Activated CD8-positive, alpha-beta T cell treated with anti-CD3 and anti-CD28 coated beads for 36 hours (primary cell): Measurements from ENCODE around the gene KICS2. TPM values are rescaled to one million over a fixed set of nuclear protein-coding genes. Genes with fewer than 3 reads are reported as not detected.

Source experiments
- ATAC-seq: fragments of 200-7000 bp; cut with Tn5 transposase; one replicate; pipeline ENCODE4 v1.10.0; 2021; ENCODE audit warnings: mild to moderate bottlenecking, moderate library complexity
- CTCF ChIA-PET: fragments of 350-600 bp; sonication (Branson Sonifier 250); formaldehyde crosslinking; loops from one replicate; lab custom pipeline; 2021; ENCODE audit warnings: antibody characterized with exemption; lab: Charles Lee
- POLR2A ChIA-PET: fragments of 350-600 bp; sonication (Branson Sonifier 250); formaldehyde crosslinking; loops from one replicate; lab custom pipeline; 2021; ENCODE audit warnings: antibody characterized with exemption; lab: Charles Lee
- DNase-seq: peaks from one replicate; pipeline ENCODE4 v3.0.0-alpha.2; 2020
- H3K27ac Mint-ChIP-seq: one replicate; pipeline ENCODE4 v1.8.0; 2021; ENCODE audit warnings: mild to moderate bottlenecking, mixed read lengths
- H3K27me3 Mint-ChIP-seq: one replicate; pipeline ENCODE4 v1.8.0; 2021; ENCODE audit warnings: mixed read lengths
- H3K36me3 Mint-ChIP-seq: one replicate; pipeline ENCODE4 v1.8.0; 2021; ENCODE audit warnings: low read depth, mixed read lengths
- H3K4me1 Mint-ChIP-seq: one replicate; pipeline ENCODE4 v1.8.0; 2021; ENCODE audit warnings: low read depth, mixed read lengths
- H3K4me3 Mint-ChIP-seq: one replicate; pipeline ENCODE4 v1.8.0; 2021; ENCODE audit warnings: mild to moderate bottlenecking, moderate library complexity, mixed read lengths
- H3K9me3 Mint-ChIP-seq: one replicate; pipeline ENCODE4 v1.8.0; 2021; ENCODE audit warnings: mixed read lengths
- CTCF ChIP-seq: fragments of 200-600 bp; IDR thresholded peaks from one replicate; pipeline ENCODE4 v1.8.0; 2022; ENCODE audit warnings: antibody characterized with exemption, mild to moderate bottlenecking
- intact Hi-C: fragments of 100-400 bp; cut with micrococcal nuclease; formaldehyde crosslinking; loops from one replicate; pipeline ENCODE4 v1.10.0; 2022
- total RNA-seq, 2 experiments: library from RNA; stranded (reverse); gene quantifications; one replicate each; pipeline ENCODE4 v1.2.3, GENCODE V29; 2021

The KICS2 gene
- total RNA-seq, 2 experiments from 2014 or later: 16.6 to 19.7 TPM

GRCh38 chr12:64194333-64195149 lies 27.6 kb downstream of the KICS2 start:
- no peak for DNase-seq
- H3K27me3 Mint-ChIP-seq: no peaks in the 10 kb centered on the region
- no peaks in the 10 kb centered on the region for H3K9me3 Mint-ChIP-seq
- CTCF ChIA-PET: no interaction called here
- intact Hi-C loops: no loop called here
- no peak for ATAC-seq
- no peak overlapping the region for H3K27ac Mint-ChIP-seq
- POLR2A ChIA-PET: interaction anchor here (0.6 kb wide), 2 partner anchors 11 to 12 kb away, joined by 3 read pairs; no protein-coding TSS in a partner anchor
- TF ChIP-seq CTCF: no peak
- H3K36me3 Mint-ChIP-seq: peaks cover 27% of the 10 kb centered on the region
- H3K4me3 Mint-ChIP-seq: no peak overlapping the region
- peaks cover 17% of the 10 kb centered on the region for H3K4me1 Mint-ChIP-seq

- intact Hi-C loops: no loop called here
- DNase-seq (no peak), ATAC-seq (no peak)
- Mint-ChIP-seq H3K36me3 (peaks cover 27% of the 10 kb centered on the region), H3K9me3 (no peaks in the 10 kb centered on the region), H3K27me3 (no peaks in the 10 kb centered on the region), H3K4me1 (peaks cover 17% of the 10 kb centered on the region), H3K27ac (no peak overlapping the region), H3K4me3 (no peak overlapping the region)
- TF ChIP-seq CTCF: no peak
- ChIA-PET CTCF (no interaction called here), POLR2A (interaction anchor here (0.6 kb wide), 2 partner anchors 11 kb away, joined by 3 read pairs; no protein-coding TSS in a partner anchor)
These were observed 28.2 kb downstream of the KICS2 start for GRCh38 chr12:64193931-64194330.

- H3K27ac Mint-ChIP-seq: peak overlapping the region; percentile 66
- ChIA-PET CTCF (no interaction called here), POLR2A (no interaction called here)
- ATAC-seq (peak; percentile 53), DNase-seq (no peak)
- H3K27me3 Mint-ChIP-seq: no peaks in the 10 kb centered on the region
- no peak for TF ChIP-seq CTCF
- no peak overlapping the region for H3K4me3 Mint-ChIP-seq
- peaks cover 27% of the 10 kb centered on the region for H3K36me3 Mint-ChIP-seq
- peaks cover 17% of the 10 kb centered on the region for H3K4me1 Mint-ChIP-seq
- no peaks in the 10 kb centered on the region for H3K9me3 Mint-ChIP-seq
- intact Hi-C loops: no loop called here
These were observed 29.3 kb downstream of the KICS2 start for GRCh38 chr12:64192644-64193444.

- ATAC-seq: no peak
- H3K36me3 Mint-ChIP-seq: peaks cover 29% of the 10 kb centered on the region
- TF ChIP-seq CTCF: no peak
- CTCF ChIA-PET: no interaction called here
- H3K27me3 Mint-ChIP-seq: no peaks in the 10 kb centered on the region
- no peaks in the 10 kb centered on the region for H3K9me3 Mint-ChIP-seq
- DNase-seq: no peak
- peaks cover 21% of the 10 kb centered on the region for H3K4me1 Mint-ChIP-seq
- POLR2A ChIA-PET: interaction anchor here (0.6 kb wide), 1 partner anchor 29 kb away, joined by 3 read pairs; no protein-coding TSS in a partner anchor
- H3K4me3 Mint-ChIP-seq: no peak overlapping the region
- intact Hi-C loops: no loop called here
- no peak overlapping the region for H3K27ac Mint-ChIP-seq
These were observed 32.0 kb downstream of the KICS2 start for GRCh38 chr12:64190140-64190539.
